Transverse colon (tissue), 4 donors: ENCODE results near the gene CSRP1.
"Not testable (repeated sequence)": the region's sequence is repeated elsewhere in the genome, so short reads cannot be mapped to it uniquely, and the experiment has no call there.

Experiments used
- POLR2AphosphoS5 ChIP-seq, 3 donors: sonication (generic); formaldehyde crosslinking; IDR thresholded peaks; one replicate each; pipeline ENCODE4 v1.6.1; 2016; ENCODE audit warnings: antibody characterized with exemption in 3 of 3
- TF ChIP-seq, protein P1 (sequence below), 5 experiments: fragments of 200-600 bp in 3 of 5; fragments of 450-650 bp in 2 of 5; sonication (generic) in 3 of 5; IDR thresholded peaks; 1 replicate in 2 of 5; 2 replicates in 3 of 5; pipeline ENCODE4 v1.5.1; 2016 to 2017; ENCODE audit warnings: antibody characterized with exemption in 5 of 5, inconsistent platforms in 3 of 5, mild to moderate bottlenecking in 2 of 5, moderate library complexity in 1 of 5

GRCh38 chr1:201478666-201479065 is 28.3 kb downstream of the CSRP1 start:
- TF ChIP-seq, protein P1, sequence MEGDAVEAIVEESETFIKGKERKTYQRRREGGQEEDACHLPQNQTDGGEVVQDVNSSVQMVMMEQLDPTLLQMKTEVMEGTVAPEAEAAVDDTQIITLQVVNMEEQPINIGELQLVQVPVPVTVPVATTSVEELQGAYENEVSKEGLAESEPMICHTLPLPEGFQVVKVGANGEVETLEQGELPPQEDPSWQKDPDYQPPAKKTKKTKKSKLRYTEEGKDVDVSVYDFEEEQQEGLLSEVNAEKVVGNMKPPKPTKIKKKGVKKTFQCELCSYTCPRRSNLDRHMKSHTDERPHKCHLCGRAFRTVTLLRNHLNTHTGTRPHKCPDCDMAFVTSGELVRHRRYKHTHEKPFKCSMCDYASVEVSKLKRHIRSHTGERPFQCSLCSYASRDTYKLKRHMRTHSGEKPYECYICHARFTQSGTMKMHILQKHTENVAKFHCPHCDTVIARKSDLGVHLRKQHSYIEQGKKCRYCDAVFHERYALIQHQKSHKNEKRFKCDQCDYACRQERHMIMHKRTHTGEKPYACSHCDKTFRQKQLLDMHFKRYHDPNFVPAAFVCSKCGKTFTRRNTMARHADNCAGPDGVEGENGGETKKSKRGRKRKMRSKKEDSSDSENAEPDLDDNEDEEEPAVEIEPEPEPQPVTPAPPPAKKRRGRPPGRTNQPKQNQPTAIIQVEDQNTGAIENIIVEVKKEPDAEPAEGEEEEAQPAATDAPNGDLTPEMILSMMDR (IDR thresholded peaks at IDR 0.05): not testable (repeated sequence)
- not testable (repeated sequence) for TF ChIP-seq POLR2AphosphoS5 (IDR thresholded peaks at IDR 0.05)
